ENCODE results near the gene LRRFIP2.

DNA sequence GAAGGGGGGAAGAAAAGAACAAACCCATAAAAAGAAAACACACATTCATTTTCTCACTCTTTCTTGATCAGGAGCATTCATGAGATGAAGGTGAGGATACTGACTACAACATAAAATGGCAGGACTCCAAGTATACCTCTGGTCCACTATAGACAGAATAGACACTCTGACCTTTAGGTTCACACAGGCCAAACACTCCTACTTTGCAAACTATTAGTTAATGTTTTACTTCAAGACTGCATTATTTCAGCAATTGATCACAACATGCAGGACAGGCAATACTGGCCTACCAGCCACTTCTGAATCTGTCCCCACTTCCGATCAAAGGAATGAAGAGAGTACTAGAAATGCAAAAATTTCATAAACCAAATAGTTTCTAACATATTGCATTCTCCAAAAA, 47.0 kb downstream of the LRRFIP2 start:
- TF ChIP-seq, protein P1, sequence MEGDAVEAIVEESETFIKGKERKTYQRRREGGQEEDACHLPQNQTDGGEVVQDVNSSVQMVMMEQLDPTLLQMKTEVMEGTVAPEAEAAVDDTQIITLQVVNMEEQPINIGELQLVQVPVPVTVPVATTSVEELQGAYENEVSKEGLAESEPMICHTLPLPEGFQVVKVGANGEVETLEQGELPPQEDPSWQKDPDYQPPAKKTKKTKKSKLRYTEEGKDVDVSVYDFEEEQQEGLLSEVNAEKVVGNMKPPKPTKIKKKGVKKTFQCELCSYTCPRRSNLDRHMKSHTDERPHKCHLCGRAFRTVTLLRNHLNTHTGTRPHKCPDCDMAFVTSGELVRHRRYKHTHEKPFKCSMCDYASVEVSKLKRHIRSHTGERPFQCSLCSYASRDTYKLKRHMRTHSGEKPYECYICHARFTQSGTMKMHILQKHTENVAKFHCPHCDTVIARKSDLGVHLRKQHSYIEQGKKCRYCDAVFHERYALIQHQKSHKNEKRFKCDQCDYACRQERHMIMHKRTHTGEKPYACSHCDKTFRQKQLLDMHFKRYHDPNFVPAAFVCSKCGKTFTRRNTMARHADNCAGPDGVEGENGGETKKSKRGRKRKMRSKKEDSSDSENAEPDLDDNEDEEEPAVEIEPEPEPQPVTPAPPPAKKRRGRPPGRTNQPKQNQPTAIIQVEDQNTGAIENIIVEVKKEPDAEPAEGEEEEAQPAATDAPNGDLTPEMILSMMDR (conservative IDR thresholded peaks at IDR 0.05) = no peak
- no peak for TF ChIP-seq EZH2 (IDR thresholded peaks at IDR 0.05; ENCODE audit: low read depth)

All from PC-9 (cell line).